MCF 10A (cell line): ENCODE results near the gene CAAP1. TPM values are rescaled to one million over a fixed set of nuclear protein-coding genes. Genes with fewer than 3 reads are reported as not detected.

ENCODE experiments used
- BruUV-seq: library from RNA; stranded (reverse); fragments of 400-500 nt; replicated peaks from 2 replicates; lab custom pipeline; 2021; lab: Mats Ljungman, UMichigan
- CTCF ChIA-PET: fragments of 300-600 bp; sonication (Branson Sonifier 250); formaldehyde crosslinking; extraction: SDS; loops from one replicate; lab custom pipeline; 2021; ENCODE audit warnings: antibody characterized with exemption, inconsistent platforms; lab: Yijun Ruan, JAX
- POLR2A ChIA-PET: fragments of 300-600, 350-650 bp; sonication (Branson Sonifier 250); formaldehyde crosslinking; extraction: SDS; loops from one replicate; lab custom pipeline; 2020; ENCODE audit warnings: antibody characterized with exemption, inconsistent platforms; lab: Yijun Ruan, JAX
- DNase-seq: peaks from one replicate; pipeline ENCODE4 v3.0.0-alpha.2; 2018; ENCODE audit not compliant: unreplicated experiment
- H3K27ac Mint-ChIP-seq: one replicate; pipeline ENCODE4 v1.8.0; 2022; ENCODE audit warnings: mild to moderate bottlenecking, low read depth, mixed read lengths; ENCODE audit not compliant: unreplicated experiment
- H3K27me3 Mint-ChIP-seq: one replicate; pipeline ENCODE4 v1.8.0; 2022; ENCODE audit warnings: mixed read lengths; ENCODE audit not compliant: insufficient read depth, unreplicated experiment
- H3K36me3 Mint-ChIP-seq: one replicate; pipeline ENCODE4 v1.8.0; 2022; ENCODE audit warnings: mild to moderate bottlenecking, moderate library complexity, mixed read lengths; ENCODE audit not compliant: insufficient read depth, unreplicated experiment
- H3K4me1 Mint-ChIP-seq: one replicate; pipeline ENCODE4 v1.8.0; 2022; ENCODE audit warnings: mixed read lengths; ENCODE audit not compliant: insufficient read depth, unreplicated experiment
- H3K4me3 Mint-ChIP-seq: one replicate; pipeline ENCODE4 v1.8.0; 2022; ENCODE audit warnings: mild to moderate bottlenecking, moderate library complexity, mixed read lengths; ENCODE audit not compliant: unreplicated experiment
- H3K9me3 Mint-ChIP-seq: one replicate; pipeline ENCODE4 v1.8.0; 2022; ENCODE audit warnings: mixed read lengths; ENCODE audit not compliant: unreplicated experiment
- CTCF ChIP-seq: fragments of 200-600 bp; IDR thresholded peaks from one replicate; pipeline ENCODE4 v1.8.0; 2022; ENCODE audit warnings: antibody characterized with exemption, mild to moderate bottlenecking; ENCODE audit not compliant: unreplicated experiment
- intact Hi-C: fragments of 100-400 bp; cut with micrococcal nuclease; formaldehyde crosslinking; loops from 2 replicates; pipeline ENCODE4 v1.14.1; 2022
- total RNA-seq: library from RNA; stranded (reverse); gene quantifications from 2 replicates; pipeline ENCODE4 v1.2.3, GENCODE V29; 2022

Gene CAAP1
- total RNA-seq, 1 experiment from 2014 or later: 35.2 TPM

GRCh38 chr9:26814799-26815198, 77.8 kb downstream of the CAAP1 start:
- no TSS peak for BruUV-seq
- no peaks in the 10 kb centered on the region for H3K9me3 Mint-ChIP-seq
- no peak for TF ChIP-seq CTCF
- no peak for DNase-seq
- H3K27ac Mint-ChIP-seq: no peak overlapping the region
- ChIA-PET POLR2A (interaction anchor here (1.0 kb wide), 1 partner anchor 23 kb away, joined by 3 read pairs; no protein-coding TSS in a partner anchor), CTCF (no interaction called here)
- no peaks in the 10 kb centered on the region for H3K36me3 Mint-ChIP-seq
- H3K4me1 Mint-ChIP-seq: peaks cover 2% of the 10 kb centered on the region
- H3K4me3 Mint-ChIP-seq: no peak overlapping the region
- no peaks in the 10 kb centered on the region for H3K27me3 Mint-ChIP-seq
- intact Hi-C loops: no loop called here

- ChIA-PET CTCF (interaction anchor here (0.6 kb wide), 1 partner anchor 101 kb away, joined by 3 read pairs; no protein-coding TSS in a partner anchor), POLR2A (no interaction called here)
- no peak for DNase-seq
- Mint-ChIP-seq H3K36me3 (no peaks in the 10 kb centered on the region), H3K27ac (no peak overlapping the region), H3K9me3 (no peaks in the 10 kb centered on the region), H3K4me3 (no peak overlapping the region), H3K27me3 (no peaks in the 10 kb centered on the region), H3K4me1 (peaks cover 10% of the 10 kb centered on the region)
- intact Hi-C loops: no loop called here
- TF ChIP-seq CTCF: no peak
- no TSS peak for BruUV-seq
Observed at GRCh38 chr9:26813247-26813646, 79.4 kb downstream of the CAAP1 start.

- no peak for TF ChIP-seq CTCF
- intact Hi-C loops: no loop called here
- Mint-ChIP-seq H3K4me1 (peaks cover 10% of the 10 kb centered on the region), H3K27ac (no peak overlapping the region), H3K4me3 (no peak overlapping the region), H3K9me3 (no peaks in the 10 kb centered on the region), H3K36me3 (no peaks in the 10 kb centered on the region), H3K27me3 (no peaks in the 10 kb centered on the region)
- ChIA-PET POLR2A (no interaction called here), CTCF (interaction anchor here (0.7 to 1.1 kb wide), 2 partner anchors 16 to 996 kb away, joined by 3 to 6 read pairs; no protein-coding TSS in a partner anchor)
- DNase-seq: no peak
- no TSS peak for BruUV-seq
Observed at GRCh38 chr9:26812217-26812616, 80.4 kb downstream of the CAAP1 start.

- TF ChIP-seq CTCF: no peak
Observed at GRCh38 chr9:26811106-26811505, 81.5 kb downstream of the CAAP1 start.

More at GRCh38 chr9:26811106-26811505, 81.5 kb downstream of the CAAP1 start:
- BruUV-seq: no TSS peak
- CTCF ChIA-PET: no interaction called here
- peaks cover 10% of the 10 kb centered on the region for H3K4me1 Mint-ChIP-seq
- H3K27ac Mint-ChIP-seq: no peak overlapping the region
- POLR2A ChIA-PET: interaction anchor here (1.2 kb wide), 1 partner anchor 81 kb away, joined by 3 read pairs; the partner anchor contains the start of gene CAAP1
- no peak for DNase-seq
- H3K4me3 Mint-ChIP-seq: no peak overlapping the region
- H3K9me3 Mint-ChIP-seq: no peaks in the 10 kb centered on the region
- intact Hi-C loops: no loop called here
- no peaks in the 10 kb centered on the region for H3K27me3 Mint-ChIP-seq
- no peaks in the 10 kb centered on the region for H3K36me3 Mint-ChIP-seq
